Psoas muscle (tissue), 8 donors: ENCODE results near the gene CASK. TPM values are rescaled to one million over a fixed set of nuclear protein-coding genes. Genes with fewer than 3 reads are reported as not detected.
"Not testable (repeated sequence)": the region's sequence is repeated elsewhere in the genome, so short reads cannot be mapped to it uniquely, and the experiment has no call there.

Source experiments
- ATAC-seq, 4 donors: fragments of 200-7000 bp; cut with Tn5 transposase; one replicate each; pipeline ENCODE4 v1.9.1; 2020; ENCODE audit warnings: moderate library complexity in 3 of 4, mild to moderate bottlenecking in 2 of 4
- DNase-seq, 2 donors: peaks; one replicate each; pipeline ENCODE4 v3.0.0-alpha.2; 2020
- H3K27ac ChIP-seq: fragments of 200-600 bp; one replicate; pipeline ENCODE4 v1.8.0; 2022
- H3K27me3 ChIP-seq, 3 donors: fragments of 200-600 bp in 1 of 3; one replicate each; pipeline versions ENCODE4 v1.6.1 to v1.8.0; 2013 to 2022; ENCODE audit warnings: low read length in 2 of 3, mild to moderate bottlenecking in 2 of 3, moderate library complexity in 1 of 3; ENCODE audit not compliant: insufficient read depth in 3 of 3
- H3K36me3 ChIP-seq, 2 donors: fragments of 200-600 bp in 1 of 2; one replicate each; pipeline versions ENCODE4 v1.6.1 to v1.8.0; 2013 to 2022; ENCODE audit warnings: low read depth in 1 of 2, mild to moderate bottlenecking in 1 of 2, moderate library complexity in 1 of 2; ENCODE audit not compliant: insufficient read depth in 1 of 2
- H3K4me1 ChIP-seq: fragments of 200-600 bp; one replicate; pipeline ENCODE4 v1.8.0; 2022
- H3K4me3 ChIP-seq: fragments of 200-600 bp; one replicate; pipeline ENCODE4 v1.8.0; 2022; ENCODE audit warnings: mild to moderate bottlenecking
- H3K9me3 ChIP-seq: fragments of 200-600 bp; one replicate; pipeline ENCODE4 v1.8.0; 2022
- WGBS, 3 donors: extraction: QIAGEN DNeasy Blood & Tissue Kit; methylation state at CpG; one replicate each; pipeline versions ENCODE4 v1.1.6 to v1.1.7; 2013; 5-methylcytosine and 5-hydroxymethylcytosine counted together
- intact Hi-C, 2 donors: fragments of 100-400 bp; cut with DNase I; formaldehyde crosslinking; loops; one replicate each; pipeline versions ENCODE4 v1.11.0 to v1.14.2; 2022
- polyA plus RNA-seq, 3 donors: library from polyadenylated mRNA; stranded (reverse); fragments of 200-250 nt; gene quantifications; one replicate each; pipeline ENCODE4 v1.2.3, GENCODE V29; 2013
- total RNA-seq, 4 donors: library from RNA; stranded (reverse); fragmentation: NEBNext Ultra II Directional in 2 of 4; extraction: Animal tissue kit (Norgen Biotek cat#: 25700) in 2 of 4; gene quantifications; one replicate each; pipeline versions ENCODE4 v1.2.1 to v1.2.4, GENCODE V29; 2021 to 2023
- TF ChIP-seq, protein P1 (sequence below): fragments of 200-600 bp; IDR thresholded peaks from one replicate; pipeline ENCODE4 v1.8.0; 2022; ENCODE audit warnings: antibody characterized with exemption
- donor health status: healthy with polysubstance abuse.
- donor health status: DM: no; HTN: no; CAD: no; lungs with moderate emphysema.
- donor health status: Bipolar disorder and iron deficiency.
- donor health status: healthy.
- donor health status: DM: yes; HTN: yes; CAD: no.
- donor health status: DM: no; HTN: no; CAD: no.
- donor health status: DM: no; HTN: no; CAD: no.
- donor health status: DM: yes; HTN: yes; CAD: no.

Gene CASK
- total and polyA plus RNA-seq, 7 donors = 2.8 to 19.4 (median 9.7) TPM

DNA sequence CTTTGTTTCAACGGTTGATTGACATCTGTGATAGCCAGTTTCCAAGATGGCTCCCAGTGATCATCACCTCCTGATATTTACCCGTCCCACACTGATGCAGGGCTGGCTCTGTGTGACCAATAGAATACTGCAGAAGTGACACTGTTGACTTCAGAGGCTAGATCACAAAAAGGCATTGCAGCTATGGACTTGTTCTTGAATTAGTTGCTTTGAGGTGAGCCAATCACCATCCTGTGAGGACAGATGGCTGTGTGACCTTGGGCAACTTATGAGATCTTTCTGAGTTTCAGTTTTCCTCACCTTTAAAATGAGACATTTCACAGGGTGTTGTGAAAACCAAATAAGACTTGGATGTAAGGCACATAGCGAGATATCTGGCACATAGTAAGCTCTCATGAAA, 201.1 kb downstream of the CASK start:
- H3K27ac ChIP-seq = no peak overlapping the region
- no peaks in the 10 kb centered on the region for H3K27me3 ChIP-seq
- H3K4me3 ChIP-seq = no peak overlapping the region
- no peak for DNase-seq
- TF ChIP-seq, protein P1, sequence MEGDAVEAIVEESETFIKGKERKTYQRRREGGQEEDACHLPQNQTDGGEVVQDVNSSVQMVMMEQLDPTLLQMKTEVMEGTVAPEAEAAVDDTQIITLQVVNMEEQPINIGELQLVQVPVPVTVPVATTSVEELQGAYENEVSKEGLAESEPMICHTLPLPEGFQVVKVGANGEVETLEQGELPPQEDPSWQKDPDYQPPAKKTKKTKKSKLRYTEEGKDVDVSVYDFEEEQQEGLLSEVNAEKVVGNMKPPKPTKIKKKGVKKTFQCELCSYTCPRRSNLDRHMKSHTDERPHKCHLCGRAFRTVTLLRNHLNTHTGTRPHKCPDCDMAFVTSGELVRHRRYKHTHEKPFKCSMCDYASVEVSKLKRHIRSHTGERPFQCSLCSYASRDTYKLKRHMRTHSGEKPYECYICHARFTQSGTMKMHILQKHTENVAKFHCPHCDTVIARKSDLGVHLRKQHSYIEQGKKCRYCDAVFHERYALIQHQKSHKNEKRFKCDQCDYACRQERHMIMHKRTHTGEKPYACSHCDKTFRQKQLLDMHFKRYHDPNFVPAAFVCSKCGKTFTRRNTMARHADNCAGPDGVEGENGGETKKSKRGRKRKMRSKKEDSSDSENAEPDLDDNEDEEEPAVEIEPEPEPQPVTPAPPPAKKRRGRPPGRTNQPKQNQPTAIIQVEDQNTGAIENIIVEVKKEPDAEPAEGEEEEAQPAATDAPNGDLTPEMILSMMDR = no peak
- intact Hi-C loops = no loop called here
- 85 to 100% (median 99%) methylated on average over 3 of the region's 3 CpGs for WGBS, 3 donors
- no peaks in the 10 kb centered on the region for H3K4me1 ChIP-seq
- H3K36me3 ChIP-seq = no peaks in the 10 kb centered on the region
- ATAC-seq = no peak
- peaks cover 7% of the 10 kb centered on the region for H3K9me3 ChIP-seq

GRCh38 chrX:41721590-41721989, 201.8 kb downstream of the CASK start:
- H3K36me3 ChIP-seq = no peaks in the 10 kb centered on the region
- no peak for ATAC-seq
- no peak for DNase-seq
- TF ChIP-seq, protein P1 = no peak
- no peak overlapping the region for H3K27ac ChIP-seq
- peaks cover 9% of the 10 kb centered on the region for H3K9me3 ChIP-seq
- no peak overlapping the region for H3K4me3 ChIP-seq
- H3K27me3 ChIP-seq = no peaks in the 10 kb centered on the region
- WGBS, 3 donors = 81 to 100% (median 83%) methylated on average over 1 of the region's 1 CpG
- H3K4me1 ChIP-seq = no peaks in the 10 kb centered on the region
- intact Hi-C loops = no loop called here

GRCh38 chrX:41720125-41720779, 203.1 kb downstream of the CASK start:
- ATAC-seq (no peak), DNase-seq (no peak)
- no peaks in the 10 kb centered on the region for H3K36me3 ChIP-seq
- H3K27ac ChIP-seq = no peak overlapping the region
- WGBS, 3 donors = 70 to 91% (median 90%) methylated on average over 3 of the region's 3 CpGs
- H3K27me3 ChIP-seq = no peaks in the 10 kb centered on the region
- no peak overlapping the region for H3K4me3 ChIP-seq
- H3K4me1 ChIP-seq = no peaks in the 10 kb centered on the region
- peaks cover 9% of the 10 kb centered on the region for H3K9me3 ChIP-seq
- intact Hi-C loops = no loop called here
- TF ChIP-seq, protein P1 = no peak

DNA sequence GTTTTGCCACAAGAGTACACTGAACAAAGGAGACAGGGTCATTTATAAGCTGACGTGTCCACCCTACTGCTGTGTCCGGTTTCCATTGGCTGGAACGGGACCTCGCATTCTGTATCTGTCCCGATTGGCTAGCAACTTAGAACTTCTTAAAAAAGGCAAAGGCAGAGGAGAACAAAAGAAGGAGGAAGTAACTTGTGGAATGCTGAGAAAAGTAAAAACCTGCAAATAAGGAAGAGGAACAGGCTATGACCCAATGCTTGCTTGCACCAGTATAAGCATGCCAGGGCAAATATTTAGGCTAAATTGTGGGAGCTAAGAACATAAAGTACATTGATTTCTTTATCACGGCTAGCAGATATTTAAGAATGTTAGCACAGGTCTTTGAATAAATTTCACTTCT, 203.7 kb downstream of the CASK start:
- H3K36me3 ChIP-seq, H3K27me3 ChIP-seq, H3K4me1 ChIP-seq, H3K9me3 ChIP-seq, ATAC-seq, intact Hi-C loops, H3K27ac ChIP-seq, DNase-seq, H3K4me3 ChIP-seq: not testable (repeated sequence)
- 87 to 95% (median 92%) methylated on average over 6 of the region's 6 CpGs for WGBS, 3 donors

DNA sequence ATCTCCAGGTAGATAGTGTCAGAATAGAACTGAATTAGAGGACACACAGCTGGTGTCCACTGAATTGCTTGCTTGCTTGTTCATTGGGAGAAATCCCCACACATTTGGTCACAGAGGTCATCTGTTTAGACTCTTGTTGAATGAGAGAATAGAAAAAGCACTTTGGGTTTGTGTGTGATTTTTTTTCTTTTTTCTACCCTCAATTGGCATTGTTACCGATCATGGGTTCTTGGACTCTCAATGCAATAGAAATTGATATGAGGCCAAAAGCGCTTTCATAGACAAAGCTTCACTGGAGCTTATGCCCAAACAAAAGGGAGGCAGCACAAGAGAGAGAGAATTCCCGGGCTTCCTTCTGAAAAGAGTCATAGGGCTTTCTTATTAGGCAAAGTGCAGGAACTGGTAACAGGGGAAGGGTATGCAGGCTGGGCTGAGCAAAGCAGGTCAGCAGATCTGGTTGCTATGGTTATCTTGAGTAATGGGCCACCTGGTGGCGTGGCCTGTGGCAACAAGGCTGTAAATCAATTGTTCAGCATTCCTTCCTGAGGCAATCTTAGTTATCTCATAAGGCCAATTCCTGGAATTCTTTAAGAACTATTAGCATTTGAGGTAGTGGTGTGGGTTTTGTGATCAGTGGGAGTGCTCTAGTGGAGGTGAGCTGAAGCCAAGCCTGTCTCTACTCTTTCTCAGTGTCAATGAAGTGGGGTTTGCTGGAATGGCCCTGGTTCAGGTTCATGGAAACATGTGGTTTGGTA, 204.7 kb downstream of the CASK start:
- H3K9me3 ChIP-seq = peaks cover 9% of the 10 kb centered on the region
- no peak overlapping the region for H3K27ac ChIP-seq
- H3K27me3 ChIP-seq = peaks cover 0 to 4% (median 0%) of the 10 kb centered on the region in 3 donors
- no peaks in the 10 kb centered on the region for H3K36me3 ChIP-seq
- WGBS, 3 donors = 66 to 78% (median 71%) methylated on average over 4 of the region's 4 CpGs
- ATAC-seq = no peak
- no peaks in the 10 kb centered on the region for H3K4me1 ChIP-seq
- intact Hi-C loops = no loop called here
- no peak overlapping the region for H3K4me3 ChIP-seq
- DNase-seq = no peak
- TF ChIP-seq, protein P1 = no peak
